GM10248 (cell line): Measurements from ENCODE around the gene CLRN3.

ENCODE experiments used
- CTCF ChIA-PET: fragments of 300-600 bp; sonication (Branson Sonifier 250); formaldehyde crosslinking; extraction: SDS; loops from one replicate; lab custom pipeline; 2021; ENCODE audit warnings: antibody characterized with exemption; lab: Yijun Ruan, JAX
- POLR2A ChIA-PET: fragments of 350-650 bp; sonication (Branson Sonifier 250); formaldehyde crosslinking; extraction: SDS; loops from one replicate; lab custom pipeline; 2020; ENCODE audit warnings: antibody characterized with exemption; lab: Yijun Ruan, JAX
- DNase-seq: peaks from one replicate; pipeline ENCODE4 v3.0.0; 2012; ENCODE audit errors: extremely low spot score
- TF ChIP-seq, protein P1 (sequence below): IDR thresholded peaks from 2 replicates; pipeline ENCODE4 v1.5.1; 2012; ENCODE audit warnings: mild to moderate bottlenecking, low read depth; ENCODE audit errors: extremely low read depth, missing control alignments, control extremely low read depth

The CLRN3 gene

DNA sequence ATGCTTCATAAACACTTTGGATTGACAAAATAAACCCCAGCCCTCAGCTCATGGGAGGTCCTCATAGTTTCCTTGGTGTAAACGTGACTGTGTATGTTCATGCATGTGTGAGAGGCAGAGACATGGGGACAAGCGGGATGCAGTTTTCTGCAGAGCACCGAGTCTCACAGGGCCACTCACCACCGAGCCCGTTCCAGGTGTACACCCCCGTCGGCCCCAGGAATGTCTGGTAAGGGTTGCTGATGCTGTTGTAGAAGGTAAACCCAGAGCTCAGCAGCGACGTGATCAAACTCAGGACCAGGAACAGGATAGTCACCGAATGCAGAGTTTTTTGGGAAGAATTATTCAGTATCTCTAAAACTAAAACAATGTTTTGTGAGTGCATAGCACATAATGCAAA lies 9.2 kb downstream of the CLRN3 start:
- ChIA-PET POLR2A (no interaction called here), CTCF (interaction anchor here (1.0 kb wide), 1 partner anchor 9 kb away, joined by 3 read pairs; the partner anchor contains the start of gene CLRN3)
- no peak for DNase-seq
- TF ChIP-seq, protein P1, sequence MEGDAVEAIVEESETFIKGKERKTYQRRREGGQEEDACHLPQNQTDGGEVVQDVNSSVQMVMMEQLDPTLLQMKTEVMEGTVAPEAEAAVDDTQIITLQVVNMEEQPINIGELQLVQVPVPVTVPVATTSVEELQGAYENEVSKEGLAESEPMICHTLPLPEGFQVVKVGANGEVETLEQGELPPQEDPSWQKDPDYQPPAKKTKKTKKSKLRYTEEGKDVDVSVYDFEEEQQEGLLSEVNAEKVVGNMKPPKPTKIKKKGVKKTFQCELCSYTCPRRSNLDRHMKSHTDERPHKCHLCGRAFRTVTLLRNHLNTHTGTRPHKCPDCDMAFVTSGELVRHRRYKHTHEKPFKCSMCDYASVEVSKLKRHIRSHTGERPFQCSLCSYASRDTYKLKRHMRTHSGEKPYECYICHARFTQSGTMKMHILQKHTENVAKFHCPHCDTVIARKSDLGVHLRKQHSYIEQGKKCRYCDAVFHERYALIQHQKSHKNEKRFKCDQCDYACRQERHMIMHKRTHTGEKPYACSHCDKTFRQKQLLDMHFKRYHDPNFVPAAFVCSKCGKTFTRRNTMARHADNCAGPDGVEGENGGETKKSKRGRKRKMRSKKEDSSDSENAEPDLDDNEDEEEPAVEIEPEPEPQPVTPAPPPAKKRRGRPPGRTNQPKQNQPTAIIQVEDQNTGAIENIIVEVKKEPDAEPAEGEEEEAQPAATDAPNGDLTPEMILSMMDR, result no peak

- CTCF ChIA-PET, result interaction anchor here (1.0 to 1.4 kb wide), 2 partner anchors 10 to 21 kb away, joined by 3 read pairs; partner anchors contain the start of gene CLRN3
- POLR2A ChIA-PET, result no interaction called here
- no peak for DNase-seq
- TF ChIP-seq, protein P1, result no peak
Measured at GRCh38 chr10:127882801-127883459, 9.8 kb downstream of the CLRN3 start.

- ChIA-PET CTCF (interaction anchor here (1.0 to 1.4 kb wide), 3 partner anchors 10 to 20 kb away, joined by 3 read pairs; partner anchors contain the start of gene CLRN3), POLR2A (no interaction called here)
- TF ChIP-seq, protein P1, result no peak
- no peak for DNase-seq
Measured at GRCh38 chr10:127882391-127882790, 10.3 kb downstream of the CLRN3 start.

GRCh38 chr10:127881262-127881661 lies 11.5 kb downstream of the CLRN3 start:
- no peak for DNase-seq
- ChIA-PET POLR2A (no interaction called here), CTCF (interaction anchor here (1.1 kb wide), 1 partner anchor 13 kb away, joined by 3 read pairs; no protein-coding TSS in a partner anchor)
- TF ChIP-seq, protein P1, result no peak

- DNase-seq, result no peak
- CTCF ChIA-PET, result no interaction called here
- TF ChIP-seq, protein P1, result no peak
- POLR2A ChIA-PET, result no interaction called here
Measured at GRCh38 chr10:127880557-127880956, 12.2 kb downstream of the CLRN3 start.

- no peak for DNase-seq
- CTCF ChIA-PET, result no interaction called here
- TF ChIP-seq, protein P1, result no peak
- POLR2A ChIA-PET, result no interaction called here
Measured at GRCh38 chr10:127878475-127879055, 14.2 kb downstream of the CLRN3 start.
